Endothelial cell (in vitro differentiated cells): ENCODE data around the gene MED12L. TPM values are rescaled to one million over a fixed set of nuclear protein-coding genes. Genes with fewer than 3 reads are reported as not detected.

Experiments used
- DNase-seq: peaks from one replicate; pipeline ENCODE4 v3.0.0; 2021; ENCODE audit warnings: low spot score
- H3K27ac Mint-ChIP-seq: one replicate; pipeline ENCODE4 v1.8.0; 2021; ENCODE audit warnings: mixed read lengths, inconsistent platforms; ENCODE audit not compliant: unreplicated experiment
- H3K27me3 Mint-ChIP-seq: one replicate; pipeline ENCODE4 v1.8.0; 2021; ENCODE audit warnings: mild to moderate bottlenecking, moderate library complexity, mixed read lengths, inconsistent platforms; ENCODE audit not compliant: unreplicated experiment
- H3K36me3 Mint-ChIP-seq: one replicate; pipeline ENCODE4 v1.8.0; 2021; ENCODE audit warnings: mild to moderate bottlenecking, low read depth, mixed read lengths, inconsistent platforms; ENCODE audit not compliant: unreplicated experiment
- H3K4me1 Mint-ChIP-seq: one replicate; pipeline ENCODE4 v1.8.0; 2021; ENCODE audit warnings: mild to moderate bottlenecking, mixed read lengths, inconsistent platforms; ENCODE audit not compliant: unreplicated experiment
- H3K4me3 Mint-ChIP-seq: one replicate; pipeline ENCODE4 v1.8.0; 2021; ENCODE audit warnings: mild to moderate bottlenecking, mixed read lengths, inconsistent platforms; ENCODE audit not compliant: unreplicated experiment
- H3K9me3 Mint-ChIP-seq: one replicate; pipeline ENCODE4 v1.8.0; 2021; ENCODE audit warnings: mixed read lengths, inconsistent platforms; ENCODE audit not compliant: unreplicated experiment
- CTCF ChIP-seq: fragments of 200-600 bp; sonication (generic); IDR thresholded peaks from one replicate; pipeline ENCODE4 v1.5.0; 2021; ENCODE audit warnings: antibody characterized with exemption; ENCODE audit not compliant: unreplicated experiment
- total RNA-seq: library from RNA; stranded (reverse); fragmentation: NEBNext Ultra II Directional; extraction: Animal tissue kit (Norgen Biotek cat#: 25700); gene quantifications from one replicate; pipeline ENCODE4 v1.2.1, GENCODE V29; 2021; ENCODE audit not compliant: unreplicated experiment

MED12L gene
- total RNA-seq, 1 donor from 2014 or later: 4.4 TPM

GRCh38 chr3:151351219-151351618, 265.8 kb downstream of the MED12L start:
- no peak for DNase-seq
- Mint-ChIP-seq H3K9me3 (no peaks in the 10 kb centered on the region), H3K27me3 (peaks cover 3% of the 10 kb centered on the region), H3K27ac (peak overlapping the region; percentile 80), H3K36me3 (no peaks in the 10 kb centered on the region), H3K4me1 (peaks cover 23% of the 10 kb centered on the region), H3K4me3 (no peak overlapping the region)
- no peak for TF ChIP-seq CTCF

- no peak for TF ChIP-seq CTCF
These were observed 266.2 kb downstream of the MED12L start for GRCh38 chr3:151351648-151352047.

GRCh38 chr3:151356794-151357462, 271.5 kb downstream of the MED12L start:
- Mint-ChIP-seq H3K27me3 (peaks cover 1% of the 10 kb centered on the region), H3K4me3 (no peak overlapping the region), H3K4me1 (peaks cover 15% of the 10 kb centered on the region), H3K27ac (peak overlapping the region; percentile 15), H3K36me3 (no peaks in the 10 kb centered on the region), H3K9me3 (no peaks in the 10 kb centered on the region)
- DNase-seq: no peak
- no peak for TF ChIP-seq CTCF

More at GRCh38 chr3:151351648-151352047, 266.2 kb downstream of the MED12L start:
- Mint-ChIP-seq H3K4me1 (peaks cover 25% of the 10 kb centered on the region), H3K36me3 (no peaks in the 10 kb centered on the region), H3K27ac (peak overlapping the region; percentile 80), H3K4me3 (no peak overlapping the region), H3K9me3 (no peaks in the 10 kb centered on the region), H3K27me3 (peaks cover 3% of the 10 kb centered on the region)
- DNase-seq: no peak

GRCh38 chr3:151357463-151357850, 272.0 kb downstream of the MED12L start:
- Mint-ChIP-seq H3K27ac (peak overlapping the region; percentile 15), H3K27me3 (peaks cover 1% of the 10 kb centered on the region), H3K4me1 (peaks cover 10% of the 10 kb centered on the region), H3K9me3 (no peaks in the 10 kb centered on the region), H3K4me3 (no peak overlapping the region), H3K36me3 (no peaks in the 10 kb centered on the region)
- DNase-seq: no peak
- TF ChIP-seq CTCF: no peak

GRCh38 chr3:151362751-151363174, 277.3 kb downstream of the MED12L start:
- Mint-ChIP-seq H3K36me3 (no peaks in the 10 kb centered on the region), H3K27me3 (no peaks in the 10 kb centered on the region), H3K27ac (no peak overlapping the region), H3K4me3 (no peak overlapping the region), H3K9me3 (no peaks in the 10 kb centered on the region), H3K4me1 (peaks cover 2% of the 10 kb centered on the region)
- no peak for TF ChIP-seq CTCF
- DNase-seq: no peak
